ENCODE measurements around the gene SPATA25.

DNA sequence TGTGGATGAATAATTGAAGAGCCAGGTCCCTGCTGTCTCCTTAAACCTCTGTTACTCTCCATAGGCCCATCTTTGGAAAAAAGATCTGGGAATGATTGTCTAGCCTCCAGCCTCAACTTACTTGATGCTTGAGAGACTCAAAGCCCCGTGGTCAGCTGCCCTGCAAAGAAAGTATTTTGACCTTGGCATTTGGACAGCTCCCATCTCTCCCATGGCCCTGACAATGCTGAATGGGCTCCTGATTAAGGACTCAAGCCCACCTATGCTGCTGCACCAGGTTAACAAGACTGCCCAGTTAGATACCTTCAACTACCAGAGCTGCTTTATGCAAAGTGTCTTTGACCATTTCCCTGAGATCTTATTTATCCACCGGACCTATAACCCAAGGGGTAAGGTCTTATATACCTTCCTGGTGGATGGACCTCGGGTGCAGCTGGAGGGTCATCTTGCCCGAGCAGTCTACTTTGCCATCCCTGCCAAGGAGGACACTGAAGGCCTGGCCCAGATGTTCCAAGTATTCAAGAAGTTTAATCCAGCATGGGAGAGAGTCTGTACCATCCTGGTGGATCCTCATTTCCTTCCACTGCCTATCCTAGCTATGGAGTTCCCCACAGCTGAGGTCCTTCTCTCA lies 4.8 kb downstream of the SPATA25 start:
- TF ChIP-seq GATA2 (IDR thresholded peaks at IDR 0.05; ENCODE audit: insufficient read depth, insufficient read length, low read depth, low read length) (no peak), POLR2AphosphoS5 (IDR thresholded peaks at IDR 0.05; ENCODE audit: insufficient read depth, low read depth, low read length) (no peak), EZH2 (IDR thresholded peaks at IDR 0.05; ENCODE audit: borderline replicate concordance, low read depth, low read length, severe bottlenecking) (no peak)
